DOHH2 (cell line): ENCODE measurements around the gene MRTFA.

Experiments used
- H3F3A ChIP-seq: fragments of 200-600 bp; sonication (generic), shearing (Covaris generic); 2 replicates; pipeline ENCODE4 v1.6.0; 2016; ENCODE audit warnings: antibody characterized with exemption, mild to moderate bottlenecking; ENCODE audit not compliant: control insufficient read depth, insufficient read depth
- H3K27ac ChIP-seq: fragments of 200-600 bp; sonication (generic); 2 replicates; pipeline ENCODE4 v1.5.1; 2014; ENCODE audit warnings: low read depth, mild to moderate bottlenecking, low read length, moderate library complexity
- H3K27me3 ChIP-seq: fragments of 200-600 bp; sonication (generic); 2 replicates; pipeline ENCODE4 v1.6.1; 2014; ENCODE audit warnings: mild to moderate bottlenecking, low read length, mixed read lengths; ENCODE audit not compliant: control insufficient read depth
- H3K36me3 ChIP-seq: fragments of 200-600 bp; sonication (generic); 2 replicates; pipeline ENCODE4 v1.6.1; 2014; ENCODE audit warnings: mild to moderate bottlenecking, low read length, moderate library complexity, mixed read lengths; ENCODE audit not compliant: control insufficient read depth
- H3K4me1 ChIP-seq: fragments of 200-600 bp; sonication (generic); 2 replicates; pipeline ENCODE4 v1.6.1; 2014; ENCODE audit warnings: mild to moderate bottlenecking, low read length, mixed read lengths; ENCODE audit not compliant: control insufficient read depth
- H3K4me2 ChIP-seq: fragments of 200-600 bp; sonication (generic); 2 replicates; pipeline ENCODE4 v1.6.0; 2014; ENCODE audit warnings: mild to moderate bottlenecking, low read length, moderate library complexity
- H3K4me3 ChIP-seq: fragments of 200-600 bp; sonication (generic); 2 replicates; pipeline ENCODE4 v1.5.1; 2014; ENCODE audit warnings: mild to moderate bottlenecking, low read length, mixed read lengths
- H3K79me2 ChIP-seq: fragments of 200-600 bp; sonication (generic); 2 replicates; pipeline ENCODE4 v1.6.1; 2014; ENCODE audit warnings: mild to moderate bottlenecking, low read length, mixed read lengths; ENCODE audit not compliant: control insufficient read depth
- H3K9me2 ChIP-seq: fragments of 200-600 bp; sonication (generic); replicated peaks from 2 replicates; pipeline ENCODE4 v1.6.1; 2014; ENCODE audit warnings: mild to moderate bottlenecking, low read length, mixed read lengths; ENCODE audit not compliant: control insufficient read depth
- H3K9me3 ChIP-seq: fragments of 200-600 bp; sonication (generic); 2 replicates; pipeline ENCODE4 v1.6.1; 2014; ENCODE audit warnings: antibody characterized with exemption, low read length, mixed read lengths; ENCODE audit not compliant: control insufficient read depth, insufficient read depth
- H4K20me1 ChIP-seq: fragments of 200-600 bp; sonication (generic); 2 replicates; pipeline ENCODE4 v1.6.0; 2014; ENCODE audit warnings: low read depth, mild to moderate bottlenecking, antibody characterized with exemption, low read length, moderate library complexity; ENCODE audit not compliant: control insufficient read depth, insufficient read depth
- EZH2phosphoT487 ChIP-seq: fragments of 200-600 bp; sonication (generic); IDR thresholded peaks from 2 replicates; pipeline ENCODE4 v1.6.1; 2017; ENCODE audit warnings: borderline replicate concordance, mild to moderate bottlenecking, antibody characterized with exemption, low read length, moderate library complexity, mixed read lengths
- TF ChIP-seq, protein P1 (sequence below): fragments of 200-600 bp; sonication (generic); IDR thresholded peaks from one replicate; pipeline ENCODE4 v1.5.1; 2014; ENCODE audit warnings: antibody characterized with exemption, mild to moderate bottlenecking, low read depth, low read length; ENCODE audit not compliant: poor library complexity, severe bottlenecking

MRTFA gene

DNA sequence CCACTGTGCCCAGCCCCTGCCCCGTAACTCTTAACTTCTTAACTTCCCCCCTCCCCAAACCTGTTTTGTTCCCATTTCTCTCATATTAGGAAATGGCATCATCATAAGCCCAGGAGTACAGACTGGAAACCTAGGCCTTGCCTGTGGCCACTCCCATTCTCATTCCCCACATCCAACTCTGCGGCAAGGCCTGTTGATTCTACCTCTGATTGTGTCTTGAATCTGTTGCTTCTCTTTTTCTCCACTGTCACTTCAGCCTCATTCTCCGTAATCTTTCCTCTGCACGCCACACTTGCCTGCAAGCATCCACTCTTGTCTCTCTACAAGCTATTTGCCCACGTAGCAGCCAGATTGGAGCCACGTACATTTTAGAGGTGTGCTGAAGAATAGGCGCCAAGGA is 240.9 kb downstream of the MRTFA start:
- peaks cover 17% of the 10 kb centered on the region for H3K36me3 ChIP-seq
- peak overlapping the region; percentile 23 for H3K4me2 ChIP-seq
- peaks cover 35% of the 10 kb centered on the region for H3F3A ChIP-seq
- H3K27ac ChIP-seq: peak overlapping the region; percentile 91
- H3K27me3 ChIP-seq: no peaks in the 10 kb centered on the region
- no peaks in the 10 kb centered on the region for H4K20me1 ChIP-seq
- H3K9me3 ChIP-seq: no peaks in the 10 kb centered on the region
- H3K9me2 ChIP-seq: no peaks in the 10 kb centered on the region
- H3K4me3 ChIP-seq: no peak overlapping the region
- H3K79me2 ChIP-seq: peaks cover 55% of the 10 kb centered on the region
- TF ChIP-seq, protein P1, sequence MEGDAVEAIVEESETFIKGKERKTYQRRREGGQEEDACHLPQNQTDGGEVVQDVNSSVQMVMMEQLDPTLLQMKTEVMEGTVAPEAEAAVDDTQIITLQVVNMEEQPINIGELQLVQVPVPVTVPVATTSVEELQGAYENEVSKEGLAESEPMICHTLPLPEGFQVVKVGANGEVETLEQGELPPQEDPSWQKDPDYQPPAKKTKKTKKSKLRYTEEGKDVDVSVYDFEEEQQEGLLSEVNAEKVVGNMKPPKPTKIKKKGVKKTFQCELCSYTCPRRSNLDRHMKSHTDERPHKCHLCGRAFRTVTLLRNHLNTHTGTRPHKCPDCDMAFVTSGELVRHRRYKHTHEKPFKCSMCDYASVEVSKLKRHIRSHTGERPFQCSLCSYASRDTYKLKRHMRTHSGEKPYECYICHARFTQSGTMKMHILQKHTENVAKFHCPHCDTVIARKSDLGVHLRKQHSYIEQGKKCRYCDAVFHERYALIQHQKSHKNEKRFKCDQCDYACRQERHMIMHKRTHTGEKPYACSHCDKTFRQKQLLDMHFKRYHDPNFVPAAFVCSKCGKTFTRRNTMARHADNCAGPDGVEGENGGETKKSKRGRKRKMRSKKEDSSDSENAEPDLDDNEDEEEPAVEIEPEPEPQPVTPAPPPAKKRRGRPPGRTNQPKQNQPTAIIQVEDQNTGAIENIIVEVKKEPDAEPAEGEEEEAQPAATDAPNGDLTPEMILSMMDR: no peak
- TF ChIP-seq EZH2phosphoT487: no peak
- H3K4me1 ChIP-seq: peaks cover 90% of the 10 kb centered on the region

DNA sequence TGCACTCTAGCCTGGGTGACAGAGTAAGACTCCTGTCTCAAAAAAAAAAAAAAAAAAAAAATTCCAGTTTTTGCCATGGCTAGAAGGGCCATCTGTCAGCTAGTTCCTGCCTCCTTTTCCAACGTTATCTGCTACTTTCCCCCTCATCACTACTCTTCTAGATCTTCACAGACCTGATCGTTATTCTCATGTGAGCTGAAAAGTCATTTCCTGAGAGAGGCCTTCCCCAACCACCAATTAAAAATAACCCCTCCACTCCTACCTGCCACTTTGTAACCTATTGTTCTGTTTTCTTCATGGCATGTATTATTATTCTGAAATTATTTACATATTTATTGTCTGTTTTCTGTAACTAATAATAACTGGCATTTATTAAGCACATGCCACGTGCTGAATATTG is 241.9 kb downstream of the MRTFA start:
- Histone ChIP-seq H3K4me3 (no peak overlapping the region), H3K4me2 (peak overlapping the region; percentile 17), H3K27me3 (no peaks in the 10 kb centered on the region), H3K36me3 (peaks cover 18% of the 10 kb centered on the region), H3K79me2 (peaks cover 57% of the 10 kb centered on the region), H3K9me3 (no peaks in the 10 kb centered on the region), H3K9me2 (no peaks in the 10 kb centered on the region), H3K4me1 (peaks cover 84% of the 10 kb centered on the region), H3F3A (peaks cover 26% of the 10 kb centered on the region), H4K20me1 (no peaks in the 10 kb centered on the region), H3K27ac (peak overlapping the region; percentile 46)
- no peak for TF ChIP-seq EZH2phosphoT487
- TF ChIP-seq, protein P1: no peak

DNA sequence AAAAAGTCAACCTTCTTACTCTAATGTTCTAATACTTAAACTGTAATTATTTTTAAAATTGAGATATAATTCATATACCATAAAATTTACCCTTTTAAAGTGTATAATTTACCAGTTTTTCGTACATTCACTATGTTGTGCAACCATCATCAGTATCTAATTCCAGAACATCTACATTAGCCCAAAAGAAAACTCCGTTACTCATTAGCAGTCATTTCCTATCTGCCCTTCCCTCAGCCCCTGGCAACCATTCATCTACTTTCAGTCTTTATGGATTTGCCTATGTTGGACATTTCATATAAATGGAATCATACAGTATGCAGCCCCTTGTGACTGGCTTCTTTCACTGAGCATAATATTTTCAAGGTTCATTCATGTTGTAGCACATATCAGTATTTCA is 243.9 kb downstream of the MRTFA start:
- H3K9me2 ChIP-seq: no peaks in the 10 kb centered on the region
- no peak overlapping the region for H3K4me2 ChIP-seq

More for the DNA sequence above, 243.9 kb downstream of the MRTFA start:
- Histone ChIP-seq H3K36me3 (peaks cover 31% of the 10 kb centered on the region), H3F3A (peaks cover 14% of the 10 kb centered on the region), H3K4me1 (peaks cover 68% of the 10 kb centered on the region), H4K20me1 (no peaks in the 10 kb centered on the region), H3K9me3 (no peaks in the 10 kb centered on the region), H3K79me2 (peaks cover 66% of the 10 kb centered on the region), H3K27me3 (no peaks in the 10 kb centered on the region), H3K27ac (no peak overlapping the region), H3K4me3 (no peak overlapping the region)
- TF ChIP-seq EZH2phosphoT487: no peak
- TF ChIP-seq, protein P1: no peak
